GM12878 (cell line): ENCODE data around the gene MAN1B1. TPM values are rescaled to one million over a fixed set of nuclear protein-coding genes. Genes with fewer than 3 reads are reported as not detected.

Experiments used
- ATAC-seq: fragments of 200-7000 bp; cut with Tn5 transposase; 3 replicates; pipeline ENCODE4 v1.9.1; 2020; ENCODE audit warnings: mild to moderate bottlenecking, moderate library complexity
- BruUV-seq: library from RNA; stranded (reverse); fragments of 400-500 nt; replicated peaks from 2 replicates; lab custom pipeline; 2021; lab: Mats Ljungman, UMichigan
- CTCF ChIA-PET: fragments of 300-600 bp; sonication (Branson Sonifier 250); formaldehyde crosslinking; extraction: SDS; loops from one replicate; lab custom pipeline; 2021; ENCODE audit warnings: inconsistent platforms; lab: Yijun Ruan, JAX
- POLR2A ChIA-PET: fragments of 350-600 bp; formaldehyde crosslinking; extraction: SDS; loops from one replicate; lab custom pipeline; 2021; ENCODE audit warnings: inconsistent platforms; lab: Charles Lee
- RAD21 ChIA-PET: fragments of 300-600 bp; sonication (Branson Sonifier 250); formaldehyde crosslinking; loops from one replicate; lab custom pipeline; 2023; ENCODE audit warnings: antibody characterized with exemption; ENCODE audit not compliant: unreplicated experiment; lab: Charles Lee
- SMC1A ChIA-PET: fragments of 300-600 bp; sonication (Branson Sonifier 250); formaldehyde crosslinking; loops from one replicate; lab custom pipeline; 2023; ENCODE audit not compliant: unreplicated experiment, uncharacterized antibody; lab: Charles Lee
- DNase-seq: peaks from one replicate; pipeline ENCODE4 v3.0.0-alpha.2; 2011; ENCODE audit warnings: low read depth, low spot score
- FAIRE-seq: peaks from 3 replicates; lab custom pipeline; 2011; peaks lifted over from hg19 to GRCh38; lab: Jason Lieb, UNC
- H2AFZ ChIP-seq: 2 replicates; pipeline ENCODE4 v1.6.0; 2011; ENCODE audit warnings: low read depth, low read length, control low read depth; ENCODE audit not compliant: control insufficient read depth
- H3K27ac ChIP-seq: 2 replicates; pipeline ENCODE4 v1.5.1; 2011; ENCODE audit warnings: control low read depth; ENCODE audit not compliant: control insufficient read depth, insufficient read depth
- H3K27me3 ChIP-seq, 2 experiments: replicated peaks in 1 of 2; 2 replicates each; pipeline versions ENCODE4 v1.6.0 to v1.6.1; 2011; ENCODE audit warnings: low read length in 1 of 2; ENCODE audit not compliant: control insufficient read depth in 2 of 2, insufficient read depth in 2 of 2
- H3K36me3 ChIP-seq, 2 experiments: 2 replicates each; pipeline ENCODE4 v1.5.1; 2011; ENCODE audit warnings: low read length in 1 of 2; ENCODE audit not compliant: control insufficient read depth in 2 of 2, insufficient read depth in 2 of 2
- H3K4me1 ChIP-seq: 2 replicates; pipeline ENCODE4 v1.6.1; 2011; ENCODE audit warnings: mild to moderate bottlenecking, low read length, moderate library complexity, mixed read lengths; ENCODE audit not compliant: control insufficient read depth, insufficient read depth
- H3K4me2 ChIP-seq: 2 replicates; pipeline ENCODE4 v1.6.0; 2011; ENCODE audit warnings: control low read depth; ENCODE audit not compliant: control insufficient read depth, insufficient read depth
- H3K4me3 ChIP-seq: fragments of 200-600 bp; sonication (generic); 2 replicates; pipeline ENCODE4 v1.5.1; 2016
- H3K79me2 ChIP-seq: 2 replicates; pipeline ENCODE4 v1.6.0; 2011; ENCODE audit warnings: low read length; ENCODE audit not compliant: control insufficient read depth, insufficient read depth
- H3K9ac ChIP-seq: 2 replicates; pipeline ENCODE4 v1.8.0; 2011; ENCODE audit warnings: low read length, control low read depth, mixed read lengths; ENCODE audit not compliant: control insufficient read depth, insufficient read depth
- H3K9me3 ChIP-seq: replicated peaks from 3 replicates; pipeline ENCODE4 v1.5.1; 2011; ENCODE audit warnings: mild to moderate bottlenecking, low read length; ENCODE audit not compliant: control insufficient read depth, insufficient read depth
- H4K20me1 ChIP-seq: 2 replicates; pipeline ENCODE4 v1.6.0; 2011; ENCODE audit not compliant: control insufficient read depth, insufficient read depth
- CTCF ChIP-seq, 3 experiments: IDR thresholded peaks in 2 of 3; conservative IDR thresholded peaks in 1 of 3; 2 replicates each; pipeline ENCODE4 v1.5.1; 2011; ENCODE audit warnings: low read depth in 3 of 3, low read length in 3 of 3, mild to moderate bottlenecking in 3 of 3, control low read depth in 2 of 3, moderate library complexity in 2 of 3, inconsistent platforms in 1 of 3, mixed read lengths in 1 of 3; ENCODE audit not compliant: control insufficient read depth in 2 of 3, insufficient read depth in 1 of 3; ENCODE audit errors: extremely low read depth in 1 of 3
- RAD21 ChIP-seq: IDR thresholded peaks from 2 replicates; pipeline ENCODE4 v1.6.1; 2011; ENCODE audit warnings: mild to moderate bottlenecking, low read depth, low read length, moderate library complexity; ENCODE audit not compliant: insufficient read depth
- SMC3 ChIP-seq: IDR thresholded peaks from 2 replicates; pipeline ENCODE4 v1.6.1; 2011; ENCODE audit warnings: low read length, improper control_type of control experiment, borderline replicate concordance
- TCF12 ChIP-seq: IDR thresholded peaks from 2 replicates; pipeline ENCODE4 v1.6.1; 2011; ENCODE audit warnings: low read depth, mild to moderate bottlenecking, low read length
- TCF7 ChIP-seq: IDR thresholded peaks from 2 replicates; pipeline ENCODE4 v1.6.1; 2014; ENCODE audit warnings: antibody characterized with exemption, borderline replicate concordance
- WGBS: methylation state at CpG from one replicate; pipeline ENCODE4 v1.1.6; 2016; ENCODE audit warnings: low lambda C conversion rate; ENCODE audit not compliant: insufficient replicate concordance, insufficient coverage; ENCODE audit errors: missing lambda C conversion rate; 5-methylcytosine and 5-hydroxymethylcytosine counted together
- in situ Hi-C: fragments of 300-500 bp; cut with MboI; formaldehyde crosslinking; loops from 9 replicates; pipeline ENCODE4 v1.14.3; 2018; ENCODE audit warnings: mixed read lengths
- intact Hi-C: fragments of 100-400 bp; cut with micrococcal nuclease; formaldehyde crosslinking; loops from one replicate; pipeline ENCODE4 v1.14.2; 2022; ENCODE audit not compliant: unreplicated experiment
- polyA plus RNA-seq, 11 experiments: library from polyadenylated mRNA; depleted of rRNA in 4 of 11; unstranded in 6 of 11; stranded (reverse) in 5 of 11; fragments of >200 nt; fragmentation: Nextera tagmentation in 4 of 11; fragmentation: Illumina TruSeq in 1 of 11; extraction: Ambion mirVana in 4 of 11; extraction: Trizol in 1 of 11; gene quantifications; 1 replicate in 1 of 11; 2 replicates in 10 of 11; pipeline versions ENCODE4 v1.2.1 to v1.2.3, GENCODE V29; 2011 to 2016; ENCODE audit warnings: inconsistent platforms in 2 of 11, missing spikeins in 2 of 11, low read depth in 1 of 11
- total RNA-seq, 4 experiments: library from RNA; depleted of rRNA in 3 of 4; stranded (reverse); fragments of >200 nt in 3 of 4; fragmentation: Illumina TruSeq in 1 of 4; extraction: Trizol in 1 of 4; gene quantifications; 2 replicates each; pipeline versions ENCODE4 v1.2.1 to v1.2.3, GENCODE V29; 2013 to 2021
- TF ChIP-seq, protein P1 (sequence below): IDR thresholded peaks from 2 replicates; pipeline ENCODE4 v1.6.1; 2012; ENCODE audit warnings: low read depth, low read length, improper control_type of control experiment
- TF ChIP-seq, protein P2 (sequence below): fragments of 150-350 bp; IDR thresholded peaks from 2 replicates; pipeline ENCODE4 v1.6.1; 2014; ENCODE audit warnings: mild to moderate bottlenecking, low read depth, low read length

Gene MAN1B1
- total and polyA plus RNA-seq, 10 of the 15 experiments (the other 5 are each of a cell fraction or from before 2014, with no cell fraction given) = 0.71 to 34.1 (median 22.7) TPM

- TF ChIP-seq TCF12 = 0 out of 2 replicates have a peak, but pooled peaks have one; percentile 61
- TF ChIP-seq TCF7 = no peak
- TF ChIP-seq, protein P1, sequence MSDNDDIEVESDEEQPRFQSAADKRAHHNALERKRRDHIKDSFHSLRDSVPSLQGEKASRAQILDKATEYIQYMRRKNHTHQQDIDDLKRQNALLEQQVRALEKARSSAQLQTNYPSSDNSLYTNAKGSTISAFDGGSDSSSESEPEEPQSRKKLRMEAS = 0 out of 2 replicates have a peak, but pooled peaks have one; percentile 8
- peak; percentile 49 to 70 (median 61) for TF ChIP-seq CTCF (IDR thresholded peaks at IDR 0.05 in 2 of 3, conservative IDR thresholded peaks at IDR 0.05 in 1 of 3; ENCODE audit: control insufficient read depth in 2 of 3, extremely low read depth in 1 of 3, insufficient read depth in 1 of 3, low read depth in 3 of 3, low read length in 3 of 3)
- 0 out of 2 replicates have a peak, but pooled peaks have one; percentile 39 for TF ChIP-seq RAD21
- TF ChIP-seq, protein P2, sequence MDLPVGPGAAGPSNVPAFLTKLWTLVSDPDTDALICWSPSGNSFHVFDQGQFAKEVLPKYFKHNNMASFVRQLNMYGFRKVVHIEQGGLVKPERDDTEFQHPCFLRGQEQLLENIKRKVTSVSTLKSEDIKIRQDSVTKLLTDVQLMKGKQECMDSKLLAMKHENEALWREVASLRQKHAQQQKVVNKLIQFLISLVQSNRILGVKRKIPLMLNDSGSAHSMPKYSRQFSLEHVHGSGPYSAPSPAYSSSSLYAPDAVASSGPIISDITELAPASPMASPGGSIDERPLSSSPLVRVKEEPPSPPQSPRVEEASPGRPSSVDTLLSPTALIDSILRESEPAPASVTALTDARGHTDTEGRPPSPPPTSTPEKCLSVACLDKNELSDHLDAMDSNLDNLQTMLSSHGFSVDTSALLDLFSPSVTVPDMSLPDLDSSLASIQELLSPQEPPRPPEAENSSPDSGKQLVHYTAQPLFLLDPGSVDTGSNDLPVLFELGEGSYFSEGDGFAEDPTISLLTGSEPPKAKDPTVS = no peak
- TF ChIP-seq SMC3 = peak; percentile 30; the same call in 1 of the 2 replicates
- H3K4me3 ChIP-seq = no peak overlapping the region
- no peak overlapping the region for H2AFZ ChIP-seq
- no peak for DNase-seq
- in situ Hi-C loops (no loop called here), intact Hi-C loops (loop anchor here (1.0 to 10.0 kb wide), 2 partner anchors 15 to 175 kb away; partner anchors contain the start of genes CYSRT1, RNF208 and RNF224)
- H3K4me1 ChIP-seq = no peaks in the 10 kb centered on the region
- ATAC-seq = peak; percentile 81
- H3K4me2 ChIP-seq = no peak overlapping the region
- H3K79me2 ChIP-seq = no peaks in the 10 kb centered on the region
- no peaks in the 10 kb centered on the region for H4K20me1 ChIP-seq
- H3K9ac ChIP-seq = no peak overlapping the region
- no peak for FAIRE-seq
- H3K9me3 ChIP-seq = no peaks in the 10 kb centered on the region
- ChIA-PET CTCF (interaction anchor here (1.0 to 4.7 kb wide), 6 partner anchors 16 to 287 kb away, joined by 3 to 81 read pairs (median 3); partner anchors contain the start of gene MAN1B1), RAD21 (interaction anchor here (2.0 kb wide), 1 partner anchor 14 kb away, joined by 6 read pairs; no protein-coding TSS in a partner anchor), SMC1A (interaction anchor here (1.6 kb wide), 1 partner anchor 14 kb away, joined by 3 read pairs; no protein-coding TSS in a partner anchor), POLR2A (no interaction called here)
- no peak overlapping the region for H3K27ac ChIP-seq
- no TSS peak for BruUV-seq
- H3K27me3 ChIP-seq = peaks cover 16 to 22% of the 10 kb centered on the region in 2 experiments; a peak in 3 of 4 replicates
- no peaks in the 10 kb centered on the region for H3K36me3 ChIP-seq
- WGBS = 29% methylated on average over 34 of the region's 38 CpGs
These were observed 37.0 kb upstream of the MAN1B1 start for GRCh38 chr9:137049544-137050449.
